Upper lobe of left lung (tissue), 4 donors: Measurements from ENCODE around the gene CLEC20A.

ENCODE experiments used
- CTCF ChIP-seq, 6 experiments: fragments of 450-650 bp in 4 of 6; fragments of 200-600 bp in 2 of 6; sonication (generic) in 2 of 6; IDR thresholded peaks; one replicate each; pipeline ENCODE4 v1.5.1; 2016 to 2019; ENCODE audit warnings: antibody characterized with exemption in 6 of 6
- EP300 ChIP-seq, 4 donors: sonication (generic); formaldehyde crosslinking; IDR thresholded peaks; one replicate each; pipeline ENCODE4 v1.5.1; 2017; ENCODE audit warnings: antibody characterized with exemption in 4 of 4, control low read depth in 2 of 4
- POLR2A ChIP-seq, 4 donors: fragments of 450-650 bp; IDR thresholded peaks; one replicate each; pipeline ENCODE4 v1.5.1; 2016 to 2017; ENCODE audit warnings: antibody characterized with exemption in 4 of 4, mild to moderate bottlenecking in 2 of 4
- POLR2AphosphoS5 ChIP-seq, 2 donors: sonication (generic); formaldehyde crosslinking; IDR thresholded peaks; one replicate each; pipeline ENCODE4 v1.5.1; 2017; ENCODE audit warnings: antibody characterized with exemption in 2 of 2

GRCh38 chr1:178464566-178464965 lies 32.2 kb downstream of the CLEC20A start:
- TF ChIP-seq CTCF (IDR thresholded peaks at IDR 0.05), result no peak
- no peak for TF ChIP-seq POLR2A (IDR thresholded peaks at IDR 0.05)
- TF ChIP-seq EP300 (IDR thresholded peaks at IDR 0.05), result no peak
- no peak for TF ChIP-seq POLR2AphosphoS5 (IDR thresholded peaks at IDR 0.05)
